ENCODE data around the gene IGFL3.
"Not testable (repeated sequence)": the region's sequence is repeated elsewhere in the genome, so short reads cannot be mapped to it uniquely, and the experiment has no call there.

IGFL3 gene

GRCh38 chr19:46118136-46118535 lies 6.4 kb downstream of the IGFL3 start:
- DNase-seq = no peak

GRCh38 chr19:46116121-46116520 lies 8.4 kb downstream of the IGFL3 start:
- no peak for DNase-seq

GRCh38 chr19:46115396-46116106 lies 8.9 kb downstream of the IGFL3 start:
- DNase-seq = peak; percentile 10

- DNase-seq = no peak
These were observed 10.8 kb downstream of the IGFL3 start for GRCh38 chr19:46113726-46114125.

- DNase-seq = no peak
These were observed 12.0 kb downstream of the IGFL3 start for GRCh38 chr19:46112527-46112926.

GRCh38 chr19:46111376-46111775 lies 13.1 kb downstream of the IGFL3 start:
- DNase-seq = no peak

GRCh38 chr19:46109876-46110275 lies 14.6 kb downstream of the IGFL3 start:
- no peak for DNase-seq

- DNase-seq = no peak
These were observed 17.1 kb downstream of the IGFL3 start for GRCh38 chr19:46107371-46107770.

- not testable (repeated sequence) for DNase-seq
These were observed 22.2 kb downstream of the IGFL3 start for GRCh38 chr19:46102333-46102732.

- no peak for DNase-seq
These were observed 23.2 kb downstream of the IGFL3 start for GRCh38 chr19:46101293-46101692.

GRCh38 chr19:46100344-46100743 lies 24.1 kb downstream of the IGFL3 start:
- no peak for DNase-seq

- no peak for DNase-seq
These were observed 34.0 kb downstream of the IGFL3 start for GRCh38 chr19:46090444-46090843.

GRCh38 chr19:46089432-46089831 lies 35.1 kb downstream of the IGFL3 start:
- DNase-seq = no peak

- DNase-seq = no peak
These were observed 36.4 kb downstream of the IGFL3 start for GRCh38 chr19:46088101-46088500.

- DNase-seq = no peak
These were observed 38.6 kb downstream of the IGFL3 start for GRCh38 chr19:46085888-46086287.

- DNase-seq = no peak
These were observed 41.8 kb downstream of the IGFL3 start for GRCh38 chr19:46082728-46083050.

GRCh38 chr19:46081928-46082727 lies 42.4 kb downstream of the IGFL3 start:
- no peak for DNase-seq

- no peak for DNase-seq
These were observed 43.9 kb downstream of the IGFL3 start for GRCh38 chr19:46080561-46080960.

- no peak for DNase-seq
These were observed 44.9 kb downstream of the IGFL3 start for GRCh38 chr19:46079576-46079975.

- not testable (repeated sequence) for DNase-seq
These were observed 45.7 kb downstream of the IGFL3 start for GRCh38 chr19:46078573-46079332.

- DNase-seq = no peak
These were observed 46.7 kb downstream of the IGFL3 start for GRCh38 chr19:46077815-46078167.

- no peak for DNase-seq
These were observed 47.3 kb downstream of the IGFL3 start for GRCh38 chr19:46076951-46077814.

All from stimulated activated naive CD4-positive, alpha-beta T cell treated with Interleukin-2 at 50 U/mL for 16 hours (primary cell).